GM18951 (cell line): Measurements from ENCODE around the gene NPPB.

Source experiments
- POLR2A ChIP-seq: IDR thresholded peaks from 4 replicates; pipeline ENCODE4 v1.6.1; 2011; ENCODE audit warnings: mild to moderate bottlenecking; ENCODE audit not compliant: insufficient read length, insufficient read depth; ENCODE audit errors: extremely low read depth
- in situ Hi-C: fragments of 300-500 bp; cut with MboI; formaldehyde crosslinking; loops from one replicate; pipeline ENCODE4 v1.12.0; 2022; ENCODE audit warnings: low sequenced_read_pairs, mixed read lengths, inconsistent platforms; ENCODE audit not compliant: unreplicated experiment

NPPB gene

GRCh38 chr1:11888877-11889208 lies 30.1 kb upstream of the NPPB start:
- no peak for TF ChIP-seq POLR2A
- in situ Hi-C loops = loop anchor here (5.0 kb wide), 1 partner anchor 47 kb away; no protein-coding TSS in a partner anchor

GRCh38 chr1:11888206-11888876 lies 29.6 kb upstream of the NPPB start:
- TF ChIP-seq POLR2A = no peak
- in situ Hi-C loops = loop anchor here (5.0 kb wide), 1 partner anchor 46 kb away; no protein-coding TSS in a partner anchor

- no peak for TF ChIP-seq POLR2A
- in situ Hi-C loops = loop anchor here (5.0 kb wide), 1 partner anchor 45 kb away; no protein-coding TSS in a partner anchor
Observed at GRCh38 chr1:11887666-11888007, 28.9 kb upstream of the NPPB start.

GRCh38 chr1:11886986-11887665 lies 28.4 kb upstream of the NPPB start:
- in situ Hi-C loops = loop anchor here (5.0 kb wide), 1 partner anchor 45 kb away; no protein-coding TSS in a partner anchor
- no peak for TF ChIP-seq POLR2A

GRCh38 chr1:11885916-11886315 lies 27.2 kb upstream of the NPPB start:
- in situ Hi-C loops = loop anchor here (5.0 kb wide), 1 partner anchor 44 kb away; no protein-coding TSS in a partner anchor
- TF ChIP-seq POLR2A = no peak

GRCh38 chr1:11882814-11883538 lies 24.2 kb upstream of the NPPB start:
- in situ Hi-C loops = no loop called here
- TF ChIP-seq POLR2A = no peak

- in situ Hi-C loops = no loop called here
- no peak for TF ChIP-seq POLR2A
Observed at GRCh38 chr1:11881749-11882441, 23.1 kb upstream of the NPPB start.

GRCh38 chr1:11880911-11881748 lies 22.4 kb upstream of the NPPB start:
- no peak for TF ChIP-seq POLR2A
- in situ Hi-C loops = no loop called here

- in situ Hi-C loops = no loop called here
- TF ChIP-seq POLR2A = no peak
Observed at GRCh38 chr1:11880181-11880575, 21.4 kb upstream of the NPPB start.

- in situ Hi-C loops = no loop called here
- TF ChIP-seq POLR2A = no peak
Observed at GRCh38 chr1:11879311-11880180, 20.8 kb upstream of the NPPB start.

- TF ChIP-seq POLR2A = no peak
- in situ Hi-C loops = no loop called here
Observed at GRCh38 chr1:11878891-11879190, 20.1 kb upstream of the NPPB start.
